CD14-positive monocyte (primary cell): ENCODE data around the gene SPATA16. TPM values are rescaled to one million over a fixed set of nuclear protein-coding genes. Genes with fewer than 3 reads are reported as not detected.

Experiments used
- DNase-seq, 3 donors: peaks; one replicate each; pipeline ENCODE4 v3.0.0-alpha.2; 2011 to 2022
- H2AFZ ChIP-seq: 2 replicates; pipeline ENCODE4 v1.6.0; 2012; ENCODE audit warnings: mild to moderate bottlenecking, low read depth, low read length, inconsistent platforms; ENCODE audit not compliant: insufficient read depth, poor library complexity, severe bottlenecking
- H3K27ac ChIP-seq, 2 donors: 1 replicate in 1 of 2; 2 replicates in 1 of 2; pipeline ENCODE4 v1.5.1; 2012 to 2013; ENCODE audit warnings: low read length in 2 of 2, control low read depth in 1 of 2, inconsistent platforms in 1 of 2, low read depth in 1 of 2, mild to moderate bottlenecking in 1 of 2
- H3K27me3 ChIP-seq, 2 donors: one replicate each; pipeline versions ENCODE4 v1.6.0 to v1.6.1; 2011 to 2013; ENCODE audit warnings: low read length in 2 of 2; ENCODE audit not compliant: control insufficient read depth in 2 of 2, insufficient read depth in 2 of 2
- H3K36me3 ChIP-seq, 2 donors: replicated peaks in 1 of 2; 1 replicate in 1 of 2; 2 replicates in 1 of 2; pipeline versions ENCODE4 v1.5.1 to v1.6.1; 2012 to 2013; ENCODE audit warnings: low read length in 2 of 2, control low read depth in 1 of 2, inconsistent platforms in 1 of 2, mild to moderate bottlenecking in 1 of 2; ENCODE audit not compliant: insufficient read depth in 2 of 2, control insufficient read depth in 1 of 2
- H3K4me1 ChIP-seq, 2 donors: 1 replicate in 1 of 2; 2 replicates in 1 of 2; pipeline versions ENCODE4 v1.5.1 to v1.6.1; 2012 to 2013; ENCODE audit warnings: low read length in 2 of 2, control low read depth in 1 of 2, inconsistent platforms in 1 of 2, mild to moderate bottlenecking in 1 of 2, moderate library complexity in 1 of 2; ENCODE audit not compliant: insufficient read depth in 2 of 2, control insufficient read depth in 1 of 2
- H3K4me2 ChIP-seq: replicated peaks from 2 replicates; pipeline ENCODE3; 2012; ENCODE audit warnings: low read length, moderate library complexity, mild to moderate bottlenecking; ENCODE audit not compliant: poor library complexity, severe bottlenecking; ENCODE audit errors: extremely low read depth
- H3K4me3 ChIP-seq, 3 experiments: fragments of 200-600 bp in 1 of 3; sonication (generic) in 1 of 3; replicated peaks in 1 of 3; 1 replicate in 2 of 3; 2 replicates in 1 of 3; pipeline ENCODE4 v1.5.1; 2011 to 2013; ENCODE audit warnings: low read length in 3 of 3, mild to moderate bottlenecking in 3 of 3, control low read depth in 2 of 3, low read depth in 2 of 3, inconsistent platforms in 1 of 3, moderate library complexity in 1 of 3
- H3K79me2 ChIP-seq: 2 replicates; pipeline ENCODE4 v1.6.0; 2012; ENCODE audit warnings: mild to moderate bottlenecking, control low read depth, inconsistent platforms, low read length, moderate library complexity; ENCODE audit not compliant: insufficient read depth
- H3K9ac ChIP-seq: 2 replicates; pipeline ENCODE4 v1.6.0; 2017; ENCODE audit warnings: low read length, mild to moderate bottlenecking; ENCODE audit not compliant: insufficient read depth, poor library complexity, severe bottlenecking
- H3K9me3 ChIP-seq, 2 donors: replicated peaks in 1 of 2; 1 replicate in 1 of 2; 2 replicates in 1 of 2; pipeline versions ENCODE4 v1.5.1 to v1.6.1; 2012 to 2013; ENCODE audit warnings: low read length in 2 of 2, control low read depth in 1 of 2; ENCODE audit not compliant: control insufficient read depth in 1 of 2, insufficient read depth in 1 of 2
- H4K20me1 ChIP-seq: 2 replicates; pipeline ENCODE4 v1.6.0; 2012; ENCODE audit warnings: mild to moderate bottlenecking, low read length, control low read depth, moderate library complexity; ENCODE audit not compliant: insufficient read depth
- H3K27ac Mint-ChIP-seq, 7 donors: one replicate each; pipeline ENCODE4 v1.8.0; 2020; ENCODE audit warnings: mild to moderate bottlenecking in 7 of 7, mixed read lengths in 7 of 7, moderate library complexity in 6 of 7, inconsistent platforms in 2 of 7
- H3K27me3 Mint-ChIP-seq, 3 donors: one replicate each; pipeline ENCODE4 v1.8.0; 2021 to 2022; ENCODE audit warnings: low read depth in 3 of 3, mild to moderate bottlenecking in 3 of 3, mixed read lengths in 3 of 3, moderate library complexity in 3 of 3, inconsistent platforms in 1 of 3
- H3K36me3 Mint-ChIP-seq, 2 donors: one replicate each; pipeline ENCODE4 v1.8.0; 2020; ENCODE audit warnings: mixed read lengths in 2 of 2, inconsistent platforms in 1 of 2, mild to moderate bottlenecking in 1 of 2
- H3K4me1 Mint-ChIP-seq: one replicate; pipeline ENCODE4 v1.8.0; 2020; ENCODE audit warnings: mild to moderate bottlenecking, mixed read lengths
- H3K4me3 Mint-ChIP-seq, 2 donors: one replicate each; pipeline ENCODE4 v1.8.0; 2020; ENCODE audit warnings: mild to moderate bottlenecking in 2 of 2, mixed read lengths in 2 of 2, moderate library complexity in 1 of 2
- H3K9me3 Mint-ChIP-seq, 7 donors: one replicate each; pipeline ENCODE4 v1.8.0; 2020 to 2022; ENCODE audit warnings: mixed read lengths in 7 of 7, mild to moderate bottlenecking in 6 of 7, moderate library complexity in 6 of 7, inconsistent platforms in 2 of 7
- CTCF ChIP-seq: fragments of 200-600 bp; IDR thresholded peaks from one replicate; pipeline ENCODE4 v1.8.0; 2022; ENCODE audit warnings: antibody characterized with exemption, mild to moderate bottlenecking
- WGBS: methylation state at CpG from one replicate; pipeline ENCODE4 v1.1.5; 2013; ENCODE audit warnings: missing lambda C conversion rate; ENCODE audit not compliant: insufficient coverage; 5-methylcytosine and 5-hydroxymethylcytosine counted together
- intact Hi-C, 2 donors: fragments of 100-400 bp; cut with micrococcal nuclease; formaldehyde crosslinking; loops; one replicate each; pipeline versions ENCODE4 v1.15.0 to v1.15.1; 2023
- polyA plus RNA-seq, 3 donors: library from polyadenylated mRNA; depleted of rRNA in 1 of 3; unstranded in 2 of 3; stranded (reverse) in 1 of 3; fragments of 300-500 nt in 2 of 3; fragments of >200 nt in 1 of 3; fragmentation: Illumina TruSeq in 2 of 3; gene quantifications; 1 replicate in 2 of 3; 2 replicates in 1 of 3; pipeline ENCODE4 v1.2.3, GENCODE V29; 2012 to 2021

SPATA16 gene
- polyA plus RNA-seq, 3 donors = not detected

GRCh38 chr3:172847292-172847691 is 293.7 kb downstream of the SPATA16 start:
- Histone ChIP-seq H3K79me2 (no peaks in the 10 kb centered on the region), H3K27ac (no peak overlapping the region), H3K4me1 (no peaks in the 10 kb centered on the region), H3K36me3 (no peaks in the 10 kb centered on the region), H3K4me3 (no peak overlapping the region), H2AFZ (no peak overlapping the region), H3K9me3 (peaks cover 0 to 9% of the 10 kb centered on the region in 2 donors), H3K27me3 (no peaks in the 10 kb centered on the region), H3K9ac (no peak overlapping the region), H3K4me2 (no peak overlapping the region), H4K20me1 (no peaks in the 10 kb centered on the region)
- peaks cover 8% of the 10 kb centered on the region for H3K4me1 Mint-ChIP-seq
- intact Hi-C loops = no loop called here
- no peak for DNase-seq
- peaks cover 6 to 14% (median 10%) of the 10 kb centered on the region in 7 donors for H3K9me3 Mint-ChIP-seq
- H3K36me3 Mint-ChIP-seq = no peaks in the 10 kb centered on the region
- no peak overlapping the region for H3K4me3 Mint-ChIP-seq
- H3K27me3 Mint-ChIP-seq = peaks cover 0 to 1% (median 0%) of the 10 kb centered on the region in 3 donors
- no peak for TF ChIP-seq CTCF
- H3K27ac Mint-ChIP-seq = no peak overlapping the region

GRCh38 chr3:172846706-172847105 is 294.3 kb downstream of the SPATA16 start:
- 100% methylated on average over 2 of the region's 2 CpGs for WGBS

More at GRCh38 chr3:172846706-172847105, 294.3 kb downstream of the SPATA16 start:
- Histone ChIP-seq H3K27ac (no peak overlapping the region), H3K4me3 (no peak overlapping the region), H3K27me3 (no peaks in the 10 kb centered on the region), H3K36me3 (no peaks in the 10 kb centered on the region), H3K79me2 (no peaks in the 10 kb centered on the region), H3K9me3 (peaks cover 0 to 9% of the 10 kb centered on the region in 2 donors), H2AFZ (no peak overlapping the region), H3K9ac (no peak overlapping the region), H3K4me1 (no peaks in the 10 kb centered on the region), H4K20me1 (no peaks in the 10 kb centered on the region), H3K4me2 (no peak overlapping the region)
- peaks cover 0 to 2% (median 0%) of the 10 kb centered on the region in 3 donors for H3K27me3 Mint-ChIP-seq
- intact Hi-C loops = no loop called here
- DNase-seq = no peak
- no peak for TF ChIP-seq CTCF
- H3K4me3 Mint-ChIP-seq = no peak overlapping the region
- no peaks in the 10 kb centered on the region for H3K36me3 Mint-ChIP-seq
- H3K27ac Mint-ChIP-seq = peak overlapping the region in 1 of 7 donors; percentile 78
- H3K9me3 Mint-ChIP-seq = peaks cover 6 to 14% (median 10%) of the 10 kb centered on the region in 7 donors
- H3K4me1 Mint-ChIP-seq = peaks cover 8% of the 10 kb centered on the region
